RWPE2 (cell line): ENCODE measurements around the gene ORC4.

Experiments
- ATAC-seq: fragments of 200-7000 bp; cut with Tn5 transposase; 3 replicates; pipeline ENCODE4 v1.9.1; 2021; ENCODE audit warnings: low read depth
- DNase-seq: peaks from one replicate; pipeline ENCODE4 v3.0.0-alpha.2; 2020; ENCODE audit warnings: low spot score
- H3K27ac ChIP-seq: fragments of 450-650 bp; 2 replicates; pipeline ENCODE4 v1.5.1; 2017; ENCODE audit warnings: mild to moderate bottlenecking; ENCODE audit not compliant: poor library complexity, severe bottlenecking
- H3K27me3 ChIP-seq: fragments of 250-450 bp; sonication (Bioruptor Pico); 2 replicates; pipeline ENCODE4 v1.5.1; 2021; ENCODE audit warnings: mild to moderate bottlenecking, moderate library complexity; ENCODE audit not compliant: insufficient read depth, poor library complexity, severe bottlenecking
- H3K36me3 ChIP-seq: fragments of 250-450 bp; sonication (Bioruptor Pico); 2 replicates; pipeline ENCODE4 v1.5.1; 2020; ENCODE audit warnings: low read depth, mild to moderate bottlenecking, moderate library complexity
- H3K4me1 ChIP-seq: fragments of 250-450 bp; sonication (Bioruptor Pico); 2 replicates; pipeline ENCODE4 v1.5.1; 2021; ENCODE audit warnings: mild to moderate bottlenecking, moderate library complexity; ENCODE audit not compliant: insufficient read depth, poor library complexity, severe bottlenecking
- H3K4me3 ChIP-seq: fragments of 250-450 bp; sonication (Bioruptor Pico); 2 replicates; pipeline ENCODE4 v1.5.1; 2021; ENCODE audit warnings: mild to moderate bottlenecking, moderate library complexity; ENCODE audit not compliant: severe bottlenecking
- H3K9me3 ChIP-seq: fragments of 250-450 bp; sonication (Bioruptor Pico); 2 replicates; pipeline ENCODE4 v1.5.1; 2021; ENCODE audit warnings: mild to moderate bottlenecking, moderate library complexity; ENCODE audit not compliant: severe bottlenecking
- TF ChIP-seq, protein P1 (sequence below): fragments of 450-650 bp; IDR thresholded peaks from one replicate; pipeline ENCODE4 v1.5.1; 2017; ENCODE audit warnings: mild to moderate bottlenecking, moderate library complexity; ENCODE audit not compliant: poor library complexity, severe bottlenecking

The ORC4 gene

DNA sequence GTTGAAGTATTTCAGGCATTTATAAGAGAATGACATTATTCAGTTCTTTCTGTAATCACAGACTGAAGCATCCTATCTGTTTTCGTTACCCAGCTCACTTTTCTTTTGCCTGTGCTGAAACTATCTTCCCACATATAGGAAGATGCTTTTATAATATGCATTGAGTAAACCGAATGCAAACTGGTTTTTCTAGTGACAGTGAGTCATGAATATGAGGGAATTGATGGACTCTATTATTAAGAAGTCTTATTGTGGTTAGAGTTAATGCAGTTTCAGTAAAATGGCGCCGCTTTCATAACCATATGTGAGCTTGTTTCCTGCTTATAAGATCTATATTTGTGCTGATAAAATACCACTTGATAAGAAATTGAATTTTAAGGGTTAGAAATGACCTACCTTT is 116.5 kb downstream of the ORC4 start:
- ATAC-seq (no peak), DNase-seq (no peak)
- H3K27me3 ChIP-seq = no peaks in the 10 kb centered on the region
- H3K27ac ChIP-seq = no peak overlapping the region
- no peak overlapping the region for H3K4me3 ChIP-seq
- no peaks in the 10 kb centered on the region for H3K36me3 ChIP-seq
- TF ChIP-seq, protein P1, sequence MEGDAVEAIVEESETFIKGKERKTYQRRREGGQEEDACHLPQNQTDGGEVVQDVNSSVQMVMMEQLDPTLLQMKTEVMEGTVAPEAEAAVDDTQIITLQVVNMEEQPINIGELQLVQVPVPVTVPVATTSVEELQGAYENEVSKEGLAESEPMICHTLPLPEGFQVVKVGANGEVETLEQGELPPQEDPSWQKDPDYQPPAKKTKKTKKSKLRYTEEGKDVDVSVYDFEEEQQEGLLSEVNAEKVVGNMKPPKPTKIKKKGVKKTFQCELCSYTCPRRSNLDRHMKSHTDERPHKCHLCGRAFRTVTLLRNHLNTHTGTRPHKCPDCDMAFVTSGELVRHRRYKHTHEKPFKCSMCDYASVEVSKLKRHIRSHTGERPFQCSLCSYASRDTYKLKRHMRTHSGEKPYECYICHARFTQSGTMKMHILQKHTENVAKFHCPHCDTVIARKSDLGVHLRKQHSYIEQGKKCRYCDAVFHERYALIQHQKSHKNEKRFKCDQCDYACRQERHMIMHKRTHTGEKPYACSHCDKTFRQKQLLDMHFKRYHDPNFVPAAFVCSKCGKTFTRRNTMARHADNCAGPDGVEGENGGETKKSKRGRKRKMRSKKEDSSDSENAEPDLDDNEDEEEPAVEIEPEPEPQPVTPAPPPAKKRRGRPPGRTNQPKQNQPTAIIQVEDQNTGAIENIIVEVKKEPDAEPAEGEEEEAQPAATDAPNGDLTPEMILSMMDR = no peak
- no peaks in the 10 kb centered on the region for H3K9me3 ChIP-seq
- no peaks in the 10 kb centered on the region for H3K4me1 ChIP-seq

DNA sequence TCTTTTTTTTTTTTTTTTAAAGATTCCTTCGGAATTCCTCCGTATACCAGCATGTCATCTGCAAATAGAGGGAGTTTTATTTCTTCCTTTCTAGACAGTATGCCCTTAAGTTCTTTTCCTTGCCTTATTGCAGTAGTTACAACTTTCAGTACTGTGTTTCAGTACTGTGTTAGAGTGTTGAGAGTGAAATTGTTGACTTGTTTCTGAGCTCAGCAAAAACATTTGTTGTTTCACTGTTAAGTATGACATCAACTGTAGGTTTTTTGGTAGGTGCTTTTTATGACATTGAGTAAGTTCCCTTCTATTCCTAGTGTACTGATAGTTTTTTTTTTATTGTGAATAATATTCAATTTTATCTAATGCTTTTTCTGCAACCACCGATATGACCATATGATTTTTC is 131.9 kb downstream of the ORC4 start:
- Histone ChIP-seq H3K36me3 (no peaks in the 10 kb centered on the region), H3K4me1 (no peaks in the 10 kb centered on the region), H3K27me3 (no peaks in the 10 kb centered on the region), H3K4me3 (no peak overlapping the region), H3K27ac (no peak overlapping the region), H3K9me3 (no peaks in the 10 kb centered on the region)
- ATAC-seq (no peak), DNase-seq (no peak)
- TF ChIP-seq, protein P1 = no peak

DNA sequence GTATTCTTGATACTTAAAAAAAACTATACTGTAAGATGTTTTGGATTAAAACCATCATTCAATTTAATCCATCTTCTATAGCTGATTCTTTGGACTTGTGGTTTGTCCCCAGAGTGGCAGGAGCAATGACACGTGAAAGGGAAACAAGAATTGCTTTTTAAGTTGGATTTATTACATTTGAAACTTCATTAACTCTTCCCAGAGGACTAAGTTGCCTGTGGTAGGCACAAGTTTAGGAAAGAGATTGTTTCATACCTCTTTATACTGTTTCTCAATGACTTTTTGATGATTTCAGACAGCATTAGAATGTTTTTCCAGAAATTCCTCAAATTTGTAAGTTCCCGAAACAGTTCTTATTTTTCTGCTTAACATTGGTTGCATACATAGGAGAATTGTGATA is 134.4 kb downstream of the ORC4 start:
- no peak for DNase-seq
- Histone ChIP-seq H3K27me3 (no peaks in the 10 kb centered on the region), H3K4me1 (no peaks in the 10 kb centered on the region), H3K36me3 (no peaks in the 10 kb centered on the region), H3K4me3 (no peak overlapping the region), H3K9me3 (no peaks in the 10 kb centered on the region), H3K27ac (no peak overlapping the region)
- ATAC-seq = no peak
- TF ChIP-seq, protein P1 = no peak

DNA sequence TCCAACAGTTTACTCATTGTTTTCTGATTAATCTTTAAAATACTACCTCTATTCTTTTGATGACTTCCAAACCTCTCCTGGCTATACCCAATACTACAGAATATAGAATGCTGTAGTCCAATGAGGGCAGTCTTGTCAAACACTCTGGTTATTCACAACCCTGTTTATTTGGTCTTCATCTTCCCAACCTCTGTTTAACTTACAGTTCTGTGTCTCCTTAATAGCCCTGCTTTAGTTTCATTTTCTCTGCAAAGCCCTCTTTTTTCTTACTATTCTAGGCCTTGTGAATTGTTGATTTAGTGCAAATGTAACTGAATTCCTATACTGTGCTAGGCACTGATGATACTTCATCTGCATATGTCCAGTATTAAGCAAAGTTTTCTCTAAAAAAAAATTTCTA is 135.7 kb downstream of the ORC4 start:
- TF ChIP-seq, protein P1 = no peak
- Histone ChIP-seq H3K4me1 (no peaks in the 10 kb centered on the region), H3K27me3 (no peaks in the 10 kb centered on the region), H3K9me3 (no peaks in the 10 kb centered on the region), H3K4me3 (no peak overlapping the region), H3K27ac (no peak overlapping the region), H3K36me3 (no peaks in the 10 kb centered on the region)
- ATAC-seq (no peak), DNase-seq (no peak)

DNA sequence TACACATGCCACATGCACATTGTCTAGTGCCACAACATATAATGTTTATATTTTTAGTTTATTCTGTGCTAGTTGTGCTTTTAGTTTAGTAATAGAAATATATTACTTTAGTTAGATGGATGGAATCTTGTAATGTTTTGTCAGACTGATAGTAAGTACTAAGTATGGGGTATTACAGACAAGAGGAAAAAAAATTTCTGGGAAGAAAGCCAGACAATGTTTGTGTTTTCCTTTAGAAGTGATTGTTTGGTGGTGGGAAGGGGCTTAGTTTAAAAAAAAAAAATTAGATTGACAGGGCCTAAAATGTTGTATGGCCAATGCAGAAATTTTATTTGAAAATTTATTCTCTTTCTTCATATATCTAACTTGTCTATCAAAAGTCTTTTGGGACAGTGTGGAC is 137.9 kb downstream of the ORC4 start:
- Histone ChIP-seq H3K27ac (no peak overlapping the region), H3K27me3 (no peaks in the 10 kb centered on the region), H3K4me3 (no peak overlapping the region), H3K36me3 (no peaks in the 10 kb centered on the region), H3K4me1 (no peaks in the 10 kb centered on the region), H3K9me3 (no peaks in the 10 kb centered on the region)
- TF ChIP-seq, protein P1 = no peak
- DNase-seq = no peak
- ATAC-seq = no peak
